ENCODE data around the gene ROBO1.

- TF ChIP-seq POLR2A (IDR thresholded peaks at IDR 0.05; ENCODE audit: low read length) (no peak), GATA1 (IDR thresholded peaks at IDR 0.05; ENCODE audit: low read depth, low read length) (no peak)
Observed at GRCh38 chr3:79661896-79662295, 105.9 kb downstream of the ROBO1 start.
